ENCODE results near the gene RABGAP1.

GRCh38 chr9:123007269-123007668 is 66.4 kb downstream of the RABGAP1 start:
- no peak for TF ChIP-seq CTCF (IDR thresholded peaks at IDR 0.05; ENCODE audit: insufficient read depth, low read depth, low read length)
- TF ChIP-seq EZH2 (IDR thresholded peaks at IDR 0.05; ENCODE audit: insufficient read depth, low read length): no peak

Data from astrocyte (in vitro differentiated cells and primary cell).